Mucosa of stomach (tissue), 1 donor: Measurements from ENCODE around the gene CELF5.

ENCODE experiments used
- H3K27me3 ChIP-seq: one replicate; pipeline ENCODE4 v1.7.0; 2013; ENCODE audit warnings: mild to moderate bottlenecking, low read length; ENCODE audit not compliant: control insufficient read depth, insufficient read depth
- H3K36me3 ChIP-seq: one replicate; pipeline ENCODE4 v1.7.0; 2013; ENCODE audit warnings: low read length; ENCODE audit not compliant: control insufficient read depth, insufficient read depth
- H3K4me1 ChIP-seq: one replicate; pipeline ENCODE4 v1.7.0; 2013; ENCODE audit warnings: mild to moderate bottlenecking, low read length; ENCODE audit not compliant: control insufficient read depth, insufficient read depth
- H3K4me3 ChIP-seq: one replicate; pipeline ENCODE4 v1.7.0; 2013; ENCODE audit warnings: low read length
- H3K9ac ChIP-seq: one replicate; pipeline ENCODE4 v1.7.0; 2013; ENCODE audit warnings: mild to moderate bottlenecking, low read length, moderate library complexity
- H3K9me3 ChIP-seq: one replicate; pipeline ENCODE4 v1.7.0; 2013; ENCODE audit warnings: mild to moderate bottlenecking, low read length, moderate library complexity; ENCODE audit not compliant: control insufficient read depth
- donor health status: Pancreatic carcinoma.

CELF5 gene

DNA sequence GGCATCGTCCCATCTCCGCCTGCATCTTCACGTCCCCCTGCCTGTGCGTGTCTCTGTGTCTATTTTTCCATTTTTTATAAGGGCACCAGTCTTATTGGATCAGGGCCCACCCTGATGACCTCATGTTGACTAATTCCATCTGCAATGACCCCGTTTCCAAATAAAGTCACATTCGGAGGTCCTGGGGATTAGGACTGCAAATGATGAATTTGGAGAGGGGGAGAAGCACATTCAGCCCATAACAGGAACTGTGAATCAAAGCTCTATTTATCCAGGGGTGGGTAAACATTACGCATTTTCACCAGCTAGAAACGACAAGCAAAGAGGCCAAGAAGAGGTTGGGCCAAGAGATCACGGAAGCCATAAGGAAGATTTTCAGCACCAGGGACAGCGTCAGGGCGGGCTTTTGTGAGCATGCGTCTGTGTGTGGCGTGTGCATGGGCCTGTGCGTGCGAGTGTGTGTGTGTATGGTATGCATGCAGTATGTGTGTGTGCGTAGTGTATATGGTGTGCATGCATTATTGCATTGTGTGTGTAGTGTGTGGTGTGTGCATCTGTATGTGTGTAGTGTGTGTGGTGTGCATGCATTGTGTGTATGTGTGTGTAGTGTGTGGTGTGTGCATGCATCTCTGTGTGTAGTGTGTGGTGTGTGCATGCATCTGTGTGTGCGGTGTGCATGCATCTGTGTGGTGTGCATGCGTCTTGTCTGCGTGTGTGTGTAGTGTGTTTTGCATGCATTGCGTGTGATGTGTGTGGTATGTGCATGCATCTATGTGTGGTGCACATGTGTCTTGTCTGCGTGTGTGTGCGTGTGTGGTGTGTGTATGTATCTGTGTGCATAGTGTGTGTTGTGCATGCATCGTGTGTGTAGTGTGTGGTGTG lies 19.6 kb downstream of the CELF5 start:
- H3K36me3 ChIP-seq, result no peaks in the 10 kb centered on the region
- no peaks in the 10 kb centered on the region for H3K4me1 ChIP-seq
- no peak overlapping the region for H3K4me3 ChIP-seq
- H3K9ac ChIP-seq, result no peak overlapping the region
- H3K9me3 ChIP-seq, result no peaks in the 10 kb centered on the region
- H3K27me3 ChIP-seq, result no peaks in the 10 kb centered on the region

- Histone ChIP-seq H3K36me3 (no peaks in the 10 kb centered on the region), H3K27me3 (no peaks in the 10 kb centered on the region), H3K9me3 (no peaks in the 10 kb centered on the region), H3K9ac (no peak overlapping the region), H3K4me3 (no peak overlapping the region), H3K4me1 (no peaks in the 10 kb centered on the region)
Observed at GRCh38 chr19:3245050-3245449, 20.6 kb downstream of the CELF5 start.

- Histone ChIP-seq H3K9ac (no peak overlapping the region), H3K27me3 (no peaks in the 10 kb centered on the region), H3K4me3 (no peak overlapping the region), H3K36me3 (no peaks in the 10 kb centered on the region), H3K9me3 (no peaks in the 10 kb centered on the region), H3K4me1 (no peaks in the 10 kb centered on the region)
Observed at GRCh38 chr19:3248728-3249326, 24.4 kb downstream of the CELF5 start.

GRCh38 chr19:3249408-3249807 lies 24.9 kb downstream of the CELF5 start:
- Histone ChIP-seq H3K4me1 (no peaks in the 10 kb centered on the region), H3K4me3 (no peak overlapping the region), H3K9me3 (no peaks in the 10 kb centered on the region), H3K36me3 (no peaks in the 10 kb centered on the region), H3K9ac (no peak overlapping the region), H3K27me3 (no peaks in the 10 kb centered on the region)

- no peak overlapping the region for H3K9ac ChIP-seq
- no peaks in the 10 kb centered on the region for H3K36me3 ChIP-seq
- H3K4me1 ChIP-seq, result no peaks in the 10 kb centered on the region
- no peaks in the 10 kb centered on the region for H3K27me3 ChIP-seq
- no peaks in the 10 kb centered on the region for H3K9me3 ChIP-seq
- H3K4me3 ChIP-seq, result no peak overlapping the region
Observed at GRCh38 chr19:3250675-3251074, 26.2 kb downstream of the CELF5 start.

DNA sequence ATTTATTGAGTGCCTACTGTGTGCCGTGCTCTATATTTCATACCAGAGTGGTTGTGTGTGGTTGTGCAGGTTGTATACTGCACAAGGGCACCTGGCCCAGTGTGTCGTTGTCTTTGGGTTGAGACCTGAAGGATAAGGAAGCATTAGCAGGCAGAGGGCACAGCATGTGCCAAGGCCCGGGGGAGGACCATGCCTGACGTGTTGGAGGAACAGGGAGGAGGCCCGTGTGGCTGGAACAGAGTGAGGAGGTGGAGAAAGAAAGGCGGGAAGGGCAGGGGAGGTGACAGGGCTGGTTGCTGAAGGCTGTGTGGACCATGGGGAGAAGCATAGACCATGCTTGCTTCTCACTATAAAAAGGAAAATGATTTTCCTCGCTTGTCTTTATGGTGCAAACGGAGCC lies 26.8 kb downstream of the CELF5 start:
- H3K36me3 ChIP-seq, result no peaks in the 10 kb centered on the region
- no peaks in the 10 kb centered on the region for H3K27me3 ChIP-seq
- H3K4me1 ChIP-seq, result no peaks in the 10 kb centered on the region
- H3K4me3 ChIP-seq, result no peak overlapping the region
- H3K9ac ChIP-seq, result no peak overlapping the region
- no peaks in the 10 kb centered on the region for H3K9me3 ChIP-seq

DNA sequence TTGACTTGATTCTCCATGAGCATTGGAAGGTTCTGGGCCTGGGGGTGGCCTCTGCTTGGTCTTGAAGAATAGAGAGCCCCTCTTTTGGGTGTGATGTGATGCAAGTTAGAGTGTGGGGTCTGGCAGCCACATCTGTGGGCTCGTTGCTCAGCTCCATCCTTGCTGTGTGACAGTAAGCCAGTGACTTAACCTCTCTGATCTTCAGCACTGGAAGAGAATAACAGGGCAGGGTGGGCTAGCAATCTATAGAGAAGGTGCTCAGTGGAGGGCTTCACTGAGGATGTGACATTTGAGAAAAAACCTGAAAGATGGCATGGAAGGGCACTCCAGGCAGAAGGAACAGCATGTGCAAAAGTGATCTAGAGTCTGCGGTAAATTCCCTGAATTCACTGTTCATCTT lies 28.2 kb downstream of the CELF5 start:
- H3K9me3 ChIP-seq, result no peaks in the 10 kb centered on the region

DNA sequence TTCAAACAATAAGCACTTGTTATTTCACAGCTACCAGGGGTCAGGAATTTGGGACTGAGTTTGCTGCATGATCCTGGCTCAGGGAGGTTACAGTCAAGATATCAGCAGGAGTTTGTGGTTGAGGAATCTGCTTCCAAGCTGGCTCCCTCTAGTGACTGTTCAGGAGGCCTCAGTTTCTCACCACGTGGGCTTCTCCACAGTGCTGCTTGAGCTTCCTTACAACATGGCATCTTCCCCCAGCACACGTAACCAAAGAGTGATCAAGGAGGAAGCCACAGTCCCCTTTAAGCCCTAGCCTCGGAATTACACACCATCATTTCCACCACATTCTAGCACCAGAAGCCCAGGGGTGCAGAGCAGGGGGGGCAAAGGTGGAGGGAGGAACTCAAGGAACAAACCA lies 28.8 kb downstream of the CELF5 start:
- no peaks in the 10 kb centered on the region for H3K9me3 ChIP-seq
- H3K4me3 ChIP-seq, result no peak overlapping the region
- no peak overlapping the region for H3K9ac ChIP-seq
- H3K4me1 ChIP-seq, result no peaks in the 10 kb centered on the region
- no peaks in the 10 kb centered on the region for H3K27me3 ChIP-seq
- H3K36me3 ChIP-seq, result no peaks in the 10 kb centered on the region

More for the DNA sequence above, 28.2 kb downstream of the CELF5 start:
- Histone ChIP-seq H3K36me3 (no peaks in the 10 kb centered on the region), H3K9ac (no peak overlapping the region), H3K4me1 (no peaks in the 10 kb centered on the region), H3K27me3 (no peaks in the 10 kb centered on the region), H3K4me3 (no peak overlapping the region)

DNA sequence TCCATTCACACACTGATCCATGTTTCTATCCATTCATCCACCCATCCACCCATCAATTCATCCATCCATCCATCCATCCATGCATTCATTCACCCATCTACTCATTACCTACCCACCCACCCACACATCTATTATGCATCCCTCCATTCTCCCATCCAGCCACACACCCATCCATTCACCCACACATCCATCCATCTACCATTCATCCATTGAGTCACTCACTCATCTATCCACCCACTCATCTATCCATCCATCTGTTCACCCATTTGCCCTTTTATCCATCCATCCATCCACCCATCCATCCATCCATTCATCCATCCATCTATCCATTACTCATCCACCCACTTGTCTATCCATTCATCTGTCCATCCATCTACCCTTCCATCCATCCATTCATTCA lies 30.1 kb downstream of the CELF5 start:
- Histone ChIP-seq H3K9ac (no peak overlapping the region), H3K36me3 (no peaks in the 10 kb centered on the region), H3K9me3 (no peaks in the 10 kb centered on the region), H3K27me3 (no peaks in the 10 kb centered on the region), H3K4me1 (no peaks in the 10 kb centered on the region), H3K4me3 (no peak overlapping the region)

DNA sequence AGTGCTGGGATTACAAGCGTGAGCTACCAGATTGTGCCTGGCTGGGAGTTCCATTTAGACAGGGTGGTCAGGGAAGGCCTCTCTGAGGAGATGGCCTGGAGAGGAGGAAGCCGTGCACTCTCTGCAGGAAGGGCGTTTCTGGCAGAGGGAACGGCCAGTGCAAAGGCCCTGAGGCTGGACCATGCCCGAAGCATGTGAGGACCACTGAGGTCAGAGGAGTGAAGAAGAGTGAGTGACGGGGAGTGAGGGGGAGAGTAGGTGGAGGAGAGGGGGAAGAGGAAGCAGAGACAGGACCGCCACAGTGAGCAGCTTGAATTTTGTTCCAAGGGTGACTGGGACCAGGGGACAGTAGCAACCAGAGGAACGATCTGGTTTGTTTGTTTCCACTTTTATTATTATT lies 32.6 kb downstream of the CELF5 start:
- no peaks in the 10 kb centered on the region for H3K36me3 ChIP-seq
- no peak overlapping the region for H3K4me3 ChIP-seq
- no peak overlapping the region for H3K9ac ChIP-seq
- H3K9me3 ChIP-seq, result no peaks in the 10 kb centered on the region
- H3K4me1 ChIP-seq, result no peaks in the 10 kb centered on the region
- H3K27me3 ChIP-seq, result no peaks in the 10 kb centered on the region

- Histone ChIP-seq H3K36me3 (no peaks in the 10 kb centered on the region), H3K4me1 (no peaks in the 10 kb centered on the region), H3K9ac (no peak overlapping the region), H3K27me3 (peaks cover 6% of the 10 kb centered on the region), H3K9me3 (no peaks in the 10 kb centered on the region), H3K4me3 (no peak overlapping the region)
Observed at GRCh38 chr19:3262362-3262761, 37.9 kb downstream of the CELF5 start.

- Histone ChIP-seq H3K4me3 (no peak overlapping the region), H3K36me3 (no peaks in the 10 kb centered on the region), H3K4me1 (no peaks in the 10 kb centered on the region), H3K27me3 (peaks cover 7% of the 10 kb centered on the region), H3K9me3 (no peaks in the 10 kb centered on the region), H3K9ac (no peak overlapping the region)
Observed at GRCh38 chr19:3263866-3264265, 39.4 kb downstream of the CELF5 start.
